HepG2 (cell line): ENCODE results near the gene LAP3. TPM values are rescaled to one million over a fixed set of nuclear protein-coding genes. Genes with fewer than 3 reads are reported as not detected.

Experiments
- CENPT ChIP-seq: sonication (generic); formaldehyde crosslinking; IDR thresholded peaks from 2 replicates; pipeline ENCODE4 v1.8.0; 2022; ENCODE audit warnings: low read depth, mild to moderate bottlenecking, moderate library complexity, missing genetic modification reagents
- EED ChIP-seq: sonication (generic); formaldehyde crosslinking; IDR thresholded peaks from 2 replicates; pipeline ENCODE4 v1.5.0; 2020; ENCODE audit warnings: mild to moderate bottlenecking, missing genetic modification reagents
- ISX ChIP-seq: sonication (generic); formaldehyde crosslinking; conservative IDR thresholded peaks from 2 replicates; pipeline ENCODE4 v1.5.0; 2020; ENCODE audit warnings: missing genetic modification reagents
- NCOA2 ChIP-seq: sonication (generic); formaldehyde crosslinking; IDR thresholded peaks from 2 replicates; pipeline ENCODE4 v1.8.0; 2022; ENCODE audit warnings: inconsistent platforms
- NCOR1 ChIP-seq: fragments of 200-600 bp; sonication (generic); IDR thresholded peaks from 2 replicates; pipeline ENCODE4 v1.7.0; 2017; ENCODE audit warnings: antibody characterized with exemption, low read length, borderline replicate concordance
- PHF5A ChIP-seq: IDR thresholded peaks from one replicate; pipeline ENCODE4 v1.6.1; 2018; ENCODE audit warnings: low read depth, missing genetic modification reagents; ENCODE audit not compliant: unreplicated experiment
- PHF8 ChIP-seq: sonication (generic); formaldehyde crosslinking; IDR thresholded peaks from 2 replicates; pipeline ENCODE4 v1.5.0; 2020; ENCODE audit warnings: missing genetic modification reagents
- RBM22 ChIP-seq: fragments of 200-400 bp; formaldehyde crosslinking; optimal IDR thresholded peaks from 2 replicates; pipeline ENCODE3; 2017; ENCODE audit warnings: mild to moderate bottlenecking, low read length, moderate library complexity
- SKI ChIP-seq: fragments of 450-650 bp; IDR thresholded peaks from one replicate; pipeline ENCODE4 v1.6.1; 2018; ENCODE audit warnings: mild to moderate bottlenecking; ENCODE audit not compliant: partially characterized antibody
- SNRNP70 ChIP-seq: fragments of 200-400 bp; formaldehyde crosslinking; IDR thresholded peaks from 2 replicates; pipeline ENCODE4 v1.6.1; 2017; ENCODE audit warnings: mild to moderate bottlenecking, low read depth, low read length, moderate library complexity
- ZFP36L2 ChIP-seq: sonication (generic); formaldehyde crosslinking; IDR thresholded peaks from 2 replicates; pipeline ENCODE4 v1.4.0; 2020; ENCODE audit warnings: missing genetic modification reagents
- ZKSCAN8 ChIP-seq: IDR thresholded peaks from 2 replicates; pipeline ENCODE4 v1.6.1; 2016; ENCODE audit warnings: borderline replicate concordance, missing genetic modification reagents, missing compliant biosample characterization
- ZNF230 ChIP-seq: sonication (generic); formaldehyde crosslinking; IDR thresholded peaks from 2 replicates; pipeline ENCODE4 v1.4.0; 2020; ENCODE audit warnings: mild to moderate bottlenecking, missing genetic modification reagents
- ZNF337 ChIP-seq: sonication (generic); formaldehyde crosslinking; IDR thresholded peaks from 2 replicates; pipeline ENCODE4 v1.5.1; 2020; ENCODE audit warnings: missing genetic modification reagents, low read depth, mild to moderate bottlenecking, borderline replicate concordance
- ZNF441 ChIP-seq: sonication (generic); formaldehyde crosslinking; IDR thresholded peaks from 2 replicates; pipeline ENCODE4 v1.7.0; 2021; ENCODE audit warnings: missing genetic modification reagents, borderline replicate concordance
- ZNF543 ChIP-seq: sonication (generic); formaldehyde crosslinking; IDR thresholded peaks from 2 replicates; pipeline ENCODE4 v1.4.0; 2020; ENCODE audit warnings: mild to moderate bottlenecking, missing genetic modification reagents
- ZNF780A ChIP-seq: sonication (generic); formaldehyde crosslinking; IDR thresholded peaks from 2 replicates; pipeline ENCODE4 v1.8.0; 2022; ENCODE audit warnings: mild to moderate bottlenecking, missing genetic modification reagents, moderate library complexity
- ZSCAN25 ChIP-seq: sonication (generic); formaldehyde crosslinking; IDR thresholded peaks from 2 replicates; pipeline ENCODE4 v1.8.0; 2022; ENCODE audit warnings: mild to moderate bottlenecking, missing genetic modification reagents
- polyA plus RNA-seq, 8 experiments: library from polyadenylated mRNA; depleted of rRNA in 3 of 8; stranded (reverse) in 7 of 8; unstranded in 1 of 8; fragments of >200 nt; fragmentation: Illumina TruSeq in 4 of 8; extraction: Trizol in 4 of 8; gene quantifications; 2 replicates each; pipeline versions ENCODE4 v1.2.1 to v1.2.3, GENCODE V29; 2011 to 2016; ENCODE audit warnings: low read depth in 4 of 8, missing spikeins in 1 of 8, mixed read lengths in 1 of 8; ENCODE audit not compliant: insufficient read depth in 1 of 8
- total RNA-seq, 5 experiments: library from RNA; depleted of rRNA; stranded (reverse); fragments of >200 nt; fragmentation: Illumina TruSeq; extraction: Trizol; gene quantifications; 2 replicates each; pipeline ENCODE4 v1.2.3, GENCODE V29; 2016; ENCODE audit warnings: low read depth in 1 of 5
- TF ChIP-seq, protein P1 (sequence below): sonication (generic); formaldehyde crosslinking; IDR thresholded peaks from 2 replicates; pipeline ENCODE4 v1.9.0; 2021; ENCODE audit warnings: missing genetic modification reagents, borderline replicate concordance
- TF ChIP-seq, protein P2 (sequence below): sonication (generic); formaldehyde crosslinking; IDR thresholded peaks from 2 replicates; pipeline ENCODE4 v1.4.0; 2020; ENCODE audit warnings: missing genetic modification reagents, borderline replicate concordance
- TF ChIP-seq, protein P3 (sequence below): sonication (generic); formaldehyde crosslinking; IDR thresholded peaks from 2 replicates; pipeline ENCODE4 v1.8.0; 2022; ENCODE audit warnings: missing genetic modification reagents, mild to moderate bottlenecking, inconsistent platforms, borderline replicate concordance
- TF ChIP-seq, protein P4 (sequence below): sonication (generic); formaldehyde crosslinking; IDR thresholded peaks from 2 replicates; pipeline ENCODE4 v1.5.0; 2020; ENCODE audit warnings: missing genetic modification reagents

Gene LAP3
- total and polyA plus RNA-seq, 2 of the 13 experiments (the other 11 are each of a cell fraction or from before 2014, with no cell fraction given), result 106 to 125 TPM

DNA sequence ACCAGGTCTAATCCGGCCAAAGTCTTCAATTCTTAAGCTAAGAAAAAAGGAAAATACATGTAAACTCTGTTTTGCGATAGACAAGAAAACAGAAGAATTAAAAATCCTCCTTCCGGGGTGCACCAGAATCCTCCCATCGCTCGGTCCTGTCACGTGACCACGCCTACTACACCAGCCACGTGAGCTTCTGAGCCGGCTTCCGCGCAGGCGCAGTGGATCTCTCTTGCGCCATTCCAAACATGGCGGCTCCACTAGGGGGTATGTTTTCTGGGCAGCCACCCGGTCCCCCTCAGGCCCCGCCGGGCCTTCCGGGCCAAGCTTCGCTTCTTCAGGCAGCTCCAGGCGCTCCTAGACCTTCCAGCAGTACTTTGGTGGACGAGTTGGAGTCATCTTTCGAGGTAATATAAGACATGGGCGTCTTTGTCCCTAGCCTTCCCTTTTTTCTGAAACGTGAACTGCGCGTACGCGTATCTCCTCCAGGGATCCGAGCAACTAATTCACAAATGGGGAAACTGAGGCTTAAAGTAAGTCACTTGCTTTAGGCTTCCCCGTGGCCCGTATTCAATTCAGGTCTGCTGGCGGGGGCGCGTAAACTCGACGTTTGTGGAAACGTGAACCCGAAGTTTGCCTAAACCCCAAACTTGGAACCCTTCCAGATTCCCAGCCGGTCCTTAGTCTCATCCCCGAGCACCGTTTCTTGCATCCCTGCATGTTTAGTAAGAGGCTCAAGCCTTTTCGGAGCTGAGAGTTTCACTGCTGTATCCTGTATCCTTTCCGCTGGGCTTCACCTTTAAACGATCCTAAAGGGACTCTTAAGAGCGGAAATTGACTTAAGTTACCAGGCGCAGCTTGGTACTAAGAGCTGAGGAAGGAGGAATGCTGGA, 37.7 kb downstream of the LAP3 start, which contains the start of gene MED28 (continued):
- TF ChIP-seq, protein P1, sequence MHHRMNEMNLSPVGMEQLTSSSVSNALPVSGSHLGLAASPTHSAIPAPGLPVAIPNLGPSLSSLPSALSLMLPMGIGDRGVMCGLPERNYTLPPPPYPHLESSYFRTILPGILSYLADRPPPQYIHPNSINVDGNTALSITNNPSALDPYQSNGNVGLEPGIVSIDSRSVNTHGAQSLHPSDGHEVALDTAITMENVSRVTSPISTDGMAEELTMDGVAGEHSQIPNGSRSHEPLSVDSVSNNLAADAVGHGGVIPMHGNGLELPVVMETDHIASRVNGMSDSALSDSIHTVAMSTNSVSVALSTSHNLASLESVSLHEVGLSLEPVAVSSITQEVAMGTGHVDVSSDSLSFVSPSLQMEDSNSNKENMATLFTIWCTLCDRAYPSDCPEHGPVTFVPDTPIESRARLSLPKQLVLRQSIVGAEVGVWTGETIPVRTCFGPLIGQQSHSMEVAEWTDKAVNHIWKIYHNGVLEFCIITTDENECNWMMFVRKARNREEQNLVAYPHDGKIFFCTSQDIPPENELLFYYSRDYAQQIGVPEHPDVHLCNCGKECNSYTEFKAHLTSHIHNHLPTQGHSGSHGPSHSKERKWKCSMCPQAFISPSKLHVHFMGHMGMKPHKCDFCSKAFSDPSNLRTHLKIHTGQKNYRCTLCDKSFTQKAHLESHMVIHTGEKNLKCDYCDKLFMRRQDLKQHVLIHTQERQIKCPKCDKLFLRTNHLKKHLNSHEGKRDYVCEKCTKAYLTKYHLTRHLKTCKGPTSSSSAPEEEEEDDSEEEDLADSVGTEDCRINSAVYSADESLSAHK, result no peak
- TF ChIP-seq, protein P2, sequence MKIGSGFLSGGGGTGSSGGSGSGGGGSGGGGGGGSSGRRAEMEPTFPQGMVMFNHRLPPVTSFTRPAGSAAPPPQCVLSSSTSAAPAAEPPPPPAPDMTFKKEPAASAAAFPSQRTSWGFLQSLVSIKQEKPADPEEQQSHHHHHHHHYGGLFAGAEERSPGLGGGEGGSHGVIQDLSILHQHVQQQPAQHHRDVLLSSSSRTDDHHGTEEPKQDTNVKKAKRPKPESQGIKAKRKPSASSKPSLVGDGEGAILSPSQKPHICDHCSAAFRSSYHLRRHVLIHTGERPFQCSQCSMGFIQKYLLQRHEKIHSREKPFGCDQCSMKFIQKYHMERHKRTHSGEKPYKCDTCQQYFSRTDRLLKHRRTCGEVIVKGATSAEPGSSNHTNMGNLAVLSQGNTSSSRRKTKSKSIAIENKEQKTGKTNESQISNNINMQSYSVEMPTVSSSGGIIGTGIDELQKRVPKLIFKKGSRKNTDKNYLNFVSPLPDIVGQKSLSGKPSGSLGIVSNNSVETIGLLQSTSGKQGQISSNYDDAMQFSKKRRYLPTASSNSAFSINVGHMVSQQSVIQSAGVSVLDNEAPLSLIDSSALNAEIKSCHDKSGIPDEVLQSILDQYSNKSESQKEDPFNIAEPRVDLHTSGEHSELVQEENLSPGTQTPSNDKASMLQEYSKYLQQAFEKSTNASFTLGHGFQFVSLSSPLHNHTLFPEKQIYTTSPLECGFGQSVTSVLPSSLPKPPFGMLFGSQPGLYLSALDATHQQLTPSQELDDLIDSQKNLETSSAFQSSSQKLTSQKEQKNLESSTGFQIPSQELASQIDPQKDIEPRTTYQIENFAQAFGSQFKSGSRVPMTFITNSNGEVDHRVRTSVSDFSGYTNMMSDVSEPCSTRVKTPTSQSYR (CRISPR knock-in tag), result peak; percentile 19; the same call in 1 of the 2 replicates
- TF ChIP-seq, protein P3, sequence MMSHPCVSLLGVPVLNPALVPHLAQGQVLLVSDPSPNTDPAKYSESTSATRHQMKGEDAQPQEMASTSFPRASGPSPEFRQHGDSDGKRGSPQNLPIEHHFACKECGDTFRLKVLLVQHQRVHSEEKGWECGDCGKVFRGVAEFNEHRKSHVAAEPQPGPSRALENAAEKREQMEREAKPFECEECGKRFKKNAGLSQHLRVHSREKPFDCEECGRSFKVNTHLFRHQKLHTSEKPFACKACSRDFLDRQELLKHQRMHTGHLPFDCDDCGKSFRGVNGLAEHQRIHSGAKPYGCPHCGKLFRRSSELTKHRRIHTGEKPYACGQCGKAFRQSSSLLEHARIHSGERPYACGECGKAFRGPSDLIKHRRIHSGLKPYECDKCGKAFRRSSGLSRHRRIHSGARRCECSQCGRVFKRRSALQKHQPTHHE (CRISPR knock-in tag), result peak; percentile 72; the same call in 1 of the 2 replicates
- TF ChIP-seq ZKSCAN8 (CRISPR knock-in tag), result peak; percentile 41; the same call in 1 of the 2 replicates
- 0 out of 2 replicates have a peak, but pooled peaks have one; percentile 11 for TF ChIP-seq ZNF543 (CRISPR knock-in tag)
- TF ChIP-seq SNRNP70, result no peak
- peak; percentile 28; the same call in 1 of the 2 replicates for TF ChIP-seq ZSCAN25 (CRISPR knock-in tag)
- TF ChIP-seq, protein P4, sequence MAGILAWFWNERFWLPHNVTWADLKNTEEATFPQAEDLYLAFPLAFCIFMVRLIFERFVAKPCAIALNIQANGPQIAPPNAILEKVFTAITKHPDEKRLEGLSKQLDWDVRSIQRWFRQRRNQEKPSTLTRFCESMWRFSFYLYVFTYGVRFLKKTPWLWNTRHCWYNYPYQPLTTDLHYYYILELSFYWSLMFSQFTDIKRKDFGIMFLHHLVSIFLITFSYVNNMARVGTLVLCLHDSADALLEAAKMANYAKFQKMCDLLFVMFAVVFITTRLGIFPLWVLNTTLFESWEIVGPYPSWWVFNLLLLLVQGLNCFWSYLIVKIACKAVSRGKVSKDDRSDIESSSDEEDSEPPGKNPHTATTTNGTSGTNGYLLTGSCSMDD (CRISPR knock-in tag), result no peak
- TF ChIP-seq ZNF337 (CRISPR knock-in tag), result no peak
- TF ChIP-seq NCOA2, result no peak; the same call in 1 of the 2 replicates
- TF ChIP-seq ZNF441 (CRISPR knock-in tag), result 0 out of 2 replicates have a peak, but pooled peaks have one; percentile 33
- no peak for TF ChIP-seq ISX
- no peak for TF ChIP-seq ZFP36L2 (CRISPR knock-in tag)
- peak; percentile 68; the same call in 1 of the 2 replicates for TF ChIP-seq ZNF230 (CRISPR knock-in tag)
- no peak for TF ChIP-seq PHF5A (CRISPR knock-in tag)
- no peak for TF ChIP-seq SKI
- no peak for TF ChIP-seq NCOR1
- TF ChIP-seq EED (CRISPR knock-in tag), result peak; percentile 56; the same call in 1 of the 2 replicates
- TF ChIP-seq RBM22, result no peak
- TF ChIP-seq CENPT (CRISPR knock-in tag), result no peak
- peak; percentile 86 for TF ChIP-seq PHF8 (CRISPR knock-in tag)
- TF ChIP-seq ZNF780A (CRISPR knock-in tag), result no peak
